Endothelial cell of coronary artery (primary cell): ENCODE results near the gene TNNI2. TPM values are rescaled to one million over a fixed set of nuclear protein-coding genes. Genes with fewer than 3 reads are reported as not detected.

ENCODE experiments used
- total RNA-seq: library from RNA; depleted of rRNA; stranded (reverse); fragments of >200 nt; gene quantifications from 2 replicates; pipeline ENCODE4 v1.2.3, GENCODE V29; 2014

TNNI2 gene
- not detected in 2 replicates for total RNA-seq

DNA sequence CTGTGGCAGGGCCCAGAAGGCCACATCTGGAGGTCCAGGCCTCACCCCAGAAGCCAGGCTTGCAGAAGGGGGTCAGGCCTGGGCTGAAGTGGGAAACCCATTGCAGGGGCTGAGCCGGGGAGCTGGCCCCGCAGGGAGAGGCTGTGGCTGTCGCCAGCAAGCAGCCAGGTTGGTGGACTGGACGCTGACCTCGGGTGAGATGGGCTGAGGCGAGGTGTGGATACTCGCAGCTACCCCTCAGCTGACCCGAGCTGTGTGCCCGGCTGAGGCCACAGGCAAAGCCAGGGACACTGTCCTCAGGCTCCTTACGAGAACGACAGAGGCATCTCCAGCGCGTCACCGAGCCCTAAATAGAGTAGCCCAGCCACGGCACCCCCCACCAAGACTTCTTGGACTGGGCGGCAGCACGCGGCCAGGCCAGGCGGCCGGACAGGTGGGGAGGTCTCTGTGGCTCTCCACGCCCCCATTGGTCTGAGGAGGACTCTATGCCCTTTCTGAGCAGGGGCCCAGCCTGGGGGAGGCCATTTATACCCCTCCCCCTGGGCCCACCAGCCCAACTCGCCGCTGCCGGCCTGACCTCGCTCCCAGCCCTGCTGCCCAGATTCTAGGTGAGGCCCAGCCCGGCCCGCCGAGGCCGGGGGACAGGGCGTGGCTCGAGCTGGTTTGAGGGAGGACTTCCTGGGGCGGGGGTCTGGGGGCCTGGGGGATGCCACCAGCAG is at the start of gene TNNI2:
Gene TNNI2 (plus strand): TSS at position 556 of the 719 bp plus-strand sequence. CDS start 716 bp downstream, outside the sequence.

DNA sequence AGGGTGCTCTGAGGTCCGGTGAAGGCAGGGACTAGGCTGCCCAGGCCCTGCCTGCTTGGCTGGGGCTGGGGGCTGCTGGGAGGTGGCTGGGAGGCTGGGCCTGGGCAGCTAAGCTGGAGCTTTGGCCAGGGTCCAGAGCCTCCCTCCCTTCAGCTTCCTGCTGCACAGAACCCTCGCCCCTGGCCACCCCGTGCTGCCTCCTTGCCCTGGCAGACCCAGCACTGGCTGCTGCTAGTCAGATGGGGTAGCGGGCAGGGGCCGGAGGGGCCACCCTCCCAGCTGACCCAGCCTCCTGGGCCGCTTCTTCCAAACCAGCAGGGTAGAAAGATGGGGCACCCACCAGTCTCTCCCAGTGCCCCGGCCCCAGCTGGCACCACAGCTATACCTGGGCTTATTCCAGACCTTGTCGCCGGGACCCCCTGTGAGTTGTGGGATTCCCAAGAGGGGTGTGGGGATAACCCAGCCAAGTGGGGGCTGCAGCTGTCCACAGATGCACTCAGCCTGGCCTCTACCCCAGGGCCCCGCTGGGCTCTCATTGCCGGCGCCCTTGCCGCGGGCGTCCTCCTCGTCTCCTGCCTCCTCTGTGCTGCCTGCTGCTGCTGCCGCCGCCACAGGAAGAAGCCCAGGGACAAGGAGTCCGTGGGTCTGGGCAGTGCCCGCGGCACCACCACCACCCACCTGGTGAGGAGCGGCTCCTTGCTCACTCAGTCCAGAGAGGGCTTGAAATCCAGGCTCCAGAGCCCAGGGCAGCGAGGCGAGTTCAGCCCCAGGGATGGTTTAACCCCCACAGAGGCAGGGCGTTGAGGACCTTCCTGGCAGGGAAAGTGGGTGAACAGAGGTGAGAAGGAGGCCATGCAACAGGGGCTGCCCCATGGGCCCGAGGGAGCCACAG is 3.8 kb upstream of the TNNI2 start, which contains the start of gene SYT8:
Gene SYT8 (plus strand): TSS at position 212 of the 892 bp plus-strand sequence. CDS start 116 bp downstream, at position 328.

DNA sequence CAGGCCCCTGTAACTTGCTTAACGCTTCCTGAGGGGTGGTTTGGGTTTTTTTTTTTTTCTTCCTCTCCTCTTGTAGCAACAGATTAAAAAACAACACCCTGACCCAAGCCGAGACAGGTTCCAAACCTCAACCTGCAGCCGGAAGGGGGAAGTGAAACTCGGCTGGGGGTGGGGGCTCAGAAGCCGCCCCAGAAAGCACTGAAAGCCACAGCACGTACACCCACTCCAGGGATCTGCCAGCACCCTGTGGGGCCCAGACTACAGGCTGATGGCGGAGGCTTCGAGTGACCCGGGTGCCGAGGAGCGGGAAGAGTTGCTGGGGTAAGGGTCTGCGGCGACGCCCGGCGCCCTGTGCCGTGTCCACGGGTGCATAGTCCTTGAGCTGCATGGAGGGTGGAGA is 14.1 kb downstream of the TNNI2 start, which contains the start of gene LSP1:
Gene LSP1 (plus strand): TSS at position 208 of the 400 bp plus-strand sequence. CDS start 61 bp downstream, at position 269.

Other genes with a start within 250 kb of the TNNI2 start
- not detected in 2 replicates for gene KRTAP5-2, start 240.7 kb upstream of the TNNI2 start, total RNA-seq
- not detected in 2 replicates for gene KRTAP5-3, start 230.5 kb upstream of the TNNI2 start, total RNA-seq
- not detected in 2 replicates for gene KRTAP5-4, start 216.8 kb upstream of the TNNI2 start, total RNA-seq
- not detected in 2 replicates for gene KRTAP5-5, start 209.2 kb upstream of the TNNI2 start, total RNA-seq
- gene KRTAP5-6, start 141.8 kb upstream of the TNNI2 start, total RNA-seq, result not detected in 2 replicates
- 0.09 and 0.56 TPM in 2 replicates for gene IFITM10, start 88.4 kb upstream of the TNNI2 start, total RNA-seq
- 74.7 and 185 TPM in 2 replicates for gene CTSD, start 75.1 kb upstream of the TNNI2 start, total RNA-seq
- gene SYT8, start 4.0 kb upstream of the TNNI2 start, total RNA-seq, result 0.09 TPM in 1 of 2 replicates, not detected in the other
- gene LSP1, start 14.1 kb downstream of the TNNI2 start, total RNA-seq, result 1.5 and 1.9 TPM in 2 replicates
- not detected in 2 replicates for gene PRR33, start 52.9 kb downstream of the TNNI2 start, total RNA-seq
- gene TNNT3, start 80.7 kb downstream of the TNNI2 start, total RNA-seq, result not detected in 2 replicates
- gene MRPL23, start 108.4 kb downstream of the TNNI2 start, total RNA-seq, result 65.0 and 96.8 TPM in 2 replicates
- gene H19, start 158.9 kb downstream of the TNNI2 start, total RNA-seq, result 1.1 and 2.3 TPM in 2 replicates